Transverse colon (tissue), 4 donors: ENCODE measurements around the gene TRMU.

Experiments used
- POLR2A ChIP-seq: fragments of 450-650 bp; IDR thresholded peaks from one replicate; pipeline ENCODE4 v1.6.1; 2016; ENCODE audit warnings: antibody characterized with exemption, mild to moderate bottlenecking, moderate library complexity
- POLR2AphosphoS5 ChIP-seq, 3 donors: sonication (generic); formaldehyde crosslinking; IDR thresholded peaks; one replicate each; pipeline ENCODE4 v1.6.1; 2016; ENCODE audit warnings: antibody characterized with exemption in 3 of 3
- TF ChIP-seq, protein P1 (sequence below), 5 experiments: fragments of 200-600 bp in 3 of 5; fragments of 450-650 bp in 2 of 5; sonication (generic) in 3 of 5; IDR thresholded peaks; 1 replicate in 2 of 5; 2 replicates in 3 of 5; pipeline ENCODE4 v1.5.1; 2016 to 2017; ENCODE audit warnings: antibody characterized with exemption in 5 of 5, inconsistent platforms in 3 of 5, mild to moderate bottlenecking in 2 of 5, moderate library complexity in 1 of 5

DNA sequence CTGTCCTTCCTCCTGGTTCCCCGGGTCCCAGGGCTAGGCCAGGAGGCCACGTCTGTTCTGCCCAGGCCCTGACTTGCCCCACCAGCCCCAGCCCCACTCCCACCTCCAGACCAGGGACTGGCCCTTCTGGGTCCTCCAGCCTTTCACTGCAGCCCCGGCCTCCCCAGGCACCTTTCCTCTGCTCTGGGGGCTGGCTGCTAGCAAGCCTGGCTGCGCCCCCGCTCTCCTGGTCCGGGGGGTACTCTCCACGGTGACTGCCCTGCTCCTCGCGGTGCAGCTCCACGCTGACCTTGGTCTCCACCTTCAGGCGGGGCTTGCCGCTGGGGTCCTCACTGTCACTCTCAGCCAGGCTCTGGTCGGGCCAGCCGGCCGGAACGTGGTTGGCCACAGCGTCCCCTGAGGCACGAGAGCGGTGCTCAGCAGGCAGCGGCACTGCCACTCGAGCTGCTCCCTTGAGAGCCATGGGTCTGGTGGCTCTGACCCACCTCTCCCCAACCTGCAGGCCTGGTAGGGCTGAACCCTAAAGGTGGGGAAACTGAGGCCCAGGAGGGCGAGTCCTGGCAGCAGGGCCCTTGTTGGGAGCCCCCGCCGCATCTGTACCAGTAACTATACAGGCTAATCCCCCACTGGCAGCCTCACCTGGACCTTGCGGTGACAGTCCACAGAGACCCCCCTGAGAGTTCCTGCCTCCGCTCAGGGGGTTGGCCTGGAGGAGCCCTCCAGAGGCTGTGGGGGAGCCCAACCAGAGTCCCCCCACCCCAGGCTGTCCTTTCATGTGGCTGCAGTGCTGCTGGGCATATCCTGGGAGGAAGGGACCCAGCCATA lies 29.0 kb downstream of the TRMU start:
- TF ChIP-seq, protein P1, sequence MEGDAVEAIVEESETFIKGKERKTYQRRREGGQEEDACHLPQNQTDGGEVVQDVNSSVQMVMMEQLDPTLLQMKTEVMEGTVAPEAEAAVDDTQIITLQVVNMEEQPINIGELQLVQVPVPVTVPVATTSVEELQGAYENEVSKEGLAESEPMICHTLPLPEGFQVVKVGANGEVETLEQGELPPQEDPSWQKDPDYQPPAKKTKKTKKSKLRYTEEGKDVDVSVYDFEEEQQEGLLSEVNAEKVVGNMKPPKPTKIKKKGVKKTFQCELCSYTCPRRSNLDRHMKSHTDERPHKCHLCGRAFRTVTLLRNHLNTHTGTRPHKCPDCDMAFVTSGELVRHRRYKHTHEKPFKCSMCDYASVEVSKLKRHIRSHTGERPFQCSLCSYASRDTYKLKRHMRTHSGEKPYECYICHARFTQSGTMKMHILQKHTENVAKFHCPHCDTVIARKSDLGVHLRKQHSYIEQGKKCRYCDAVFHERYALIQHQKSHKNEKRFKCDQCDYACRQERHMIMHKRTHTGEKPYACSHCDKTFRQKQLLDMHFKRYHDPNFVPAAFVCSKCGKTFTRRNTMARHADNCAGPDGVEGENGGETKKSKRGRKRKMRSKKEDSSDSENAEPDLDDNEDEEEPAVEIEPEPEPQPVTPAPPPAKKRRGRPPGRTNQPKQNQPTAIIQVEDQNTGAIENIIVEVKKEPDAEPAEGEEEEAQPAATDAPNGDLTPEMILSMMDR (IDR thresholded peaks at IDR 0.05) = no peak
- TF ChIP-seq POLR2A (no peak), POLR2AphosphoS5 (IDR thresholded peaks at IDR 0.05) (no peak)
